Caco-2 (cell line): ENCODE data around the gene UBE2D1. TPM values are rescaled to one million over a fixed set of nuclear protein-coding genes. Genes with fewer than 3 reads are reported as not detected.
A peak's percentile ranks its signal among the peaks of the same experiment; 100 is the strongest.

ENCODE experiments used
- BruUV-seq: library from RNA; stranded (reverse); fragments of 400-500 nt; replicated peaks from 2 replicates; lab custom pipeline; 2021; lab: Mats Ljungman, UMichigan
- CTCF ChIA-PET: fragments of 300-600 bp; sonication (Branson Sonifier 250); formaldehyde crosslinking; loops from one replicate; lab custom pipeline; 2022; ENCODE audit warnings: antibody characterized with exemption; lab: Charles Lee
- POLR2A ChIA-PET: fragments of 300-600 bp; sonication (Branson Sonifier 250); formaldehyde crosslinking; loops from one replicate; lab custom pipeline; 2022; ENCODE audit warnings: antibody characterized with exemption; lab: Charles Lee
- DNase-seq, 2 experiments: peaks; one replicate each; pipeline versions ENCODE4 v3.0.0 to v3.0.0-alpha.2; 2020 to 2022
- H3K27me3 ChIP-seq: replicated peaks from 2 replicates; pipeline ENCODE4 v1.6.0; 2011; ENCODE audit warnings: low read length; ENCODE audit not compliant: control insufficient read depth, insufficient read depth
- H3K36me3 ChIP-seq: 2 replicates; pipeline ENCODE4 v1.5.1; 2011; ENCODE audit warnings: low read length; ENCODE audit not compliant: control insufficient read depth, insufficient read depth
- H3K4me1 ChIP-seq: fragments of 250-450 bp; sonication (Bioruptor Pico); 2 replicates; pipeline ENCODE4 v1.5.1; 2020; ENCODE audit warnings: mild to moderate bottlenecking
- H3K4me3 ChIP-seq: 2 replicates; pipeline ENCODE4 v1.5.1; 2011; ENCODE audit warnings: low read depth, mild to moderate bottlenecking, control low read depth, low read length
- H3K9me3 ChIP-seq: fragments of 250-450 bp; sonication (Bioruptor Pico); 2 replicates; pipeline ENCODE4 v1.5.1; 2020; ENCODE audit warnings: mild to moderate bottlenecking, moderate library complexity
- H3K27ac Mint-ChIP-seq: one replicate; pipeline ENCODE4 v1.8.0; 2022; ENCODE audit warnings: mixed read lengths; ENCODE audit not compliant: unreplicated experiment
- H3K27me3 Mint-ChIP-seq: one replicate; pipeline ENCODE4 v1.8.0; 2022; ENCODE audit warnings: mixed read lengths; ENCODE audit not compliant: insufficient read depth, unreplicated experiment
- H3K36me3 Mint-ChIP-seq: one replicate; pipeline ENCODE4 v1.8.0; 2022; ENCODE audit warnings: mild to moderate bottlenecking, mixed read lengths; ENCODE audit not compliant: insufficient read depth, unreplicated experiment
- H3K4me1 Mint-ChIP-seq: one replicate; pipeline ENCODE4 v1.8.0; 2022; ENCODE audit warnings: low read depth, mixed read lengths; ENCODE audit not compliant: unreplicated experiment
- H3K4me3 Mint-ChIP-seq: one replicate; pipeline ENCODE4 v1.8.0; 2022; ENCODE audit warnings: mild to moderate bottlenecking, moderate library complexity, mixed read lengths; ENCODE audit not compliant: unreplicated experiment
- H3K9me3 Mint-ChIP-seq: one replicate; pipeline ENCODE4 v1.8.0; 2022; ENCODE audit warnings: mixed read lengths; ENCODE audit not compliant: unreplicated experiment
- CTCF ChIP-seq, 2 experiments: fragments of 200-600 bp in 1 of 2; IDR thresholded peaks; 1 replicate in 1 of 2; 2 replicates in 1 of 2; pipeline versions ENCODE4 v1.5.1 to v1.8.0; 2011 to 2022; ENCODE audit warnings: antibody characterized with exemption in 1 of 2, control low read depth in 1 of 2, inconsistent platforms in 1 of 2, low read depth in 1 of 2, low read length in 1 of 2, mild to moderate bottlenecking in 1 of 2, moderate library complexity in 1 of 2; ENCODE audit not compliant: insufficient read depth in 1 of 2, severe bottlenecking in 1 of 2, unreplicated experiment in 1 of 2
- intact Hi-C: fragments of 100-400 bp; cut with micrococcal nuclease; formaldehyde crosslinking; loops from one replicate; pipeline ENCODE4 v1.10.0; 2022; ENCODE audit not compliant: unreplicated experiment
- total RNA-seq: library from RNA; stranded (reverse); gene quantifications from 2 replicates; pipeline ENCODE4 v1.2.3, GENCODE V29; 2022

Gene UBE2D1
- total RNA-seq, 1 experiment from 2014 or later: 39.7 TPM

GRCh38 chr10:58384999-58385783 is 50.4 kb downstream of the UBE2D1 start, which contains the start of gene TFAM:
TSS of gene TFAM (plus strand) at chr10:58385410. CDS start at chr10:58385548, 138 bp downstream.
- intact Hi-C loops: loop anchor here (1.0 kb wide), 6 partner anchors 51 to 208 kb away; partner anchors contain the start of gene CISD1

GRCh38 chr10:58385784-58386112 is 50.9 kb downstream of the UBE2D1 start:
- H3K9me3 Mint-ChIP-seq: no peaks in the 10 kb centered on the region
- TF ChIP-seq CTCF (IDR thresholded peaks at IDR 0.05; ENCODE audit: insufficient read depth in 1 of 2, low read depth in 1 of 2, low read length in 1 of 2, severe bottlenecking in 1 of 2, unreplicated experiment in 1 of 2): no peak
- peak; percentile 74 to 75 for DNase-seq

More at GRCh38 chr10:58384999-58385783, 50.4 kb downstream of the UBE2D1 start, which contains the start of gene TFAM:
- CTCF ChIA-PET: interaction anchor here (0.6 to 2.5 kb wide), 14 partner anchors 8 to 303 kb away, joined by 3 to 24 read pairs (median 4); partner anchors contain the start of genes BICC1, CISD1 and IPMK
- Mint-ChIP-seq H3K27me3 (no peaks in the 10 kb centered on the region), H3K9me3 (no peaks in the 10 kb centered on the region), H3K4me1 (peaks cover 9% of the 10 kb centered on the region), H3K27ac (peak within 1 kb of the TSS; percentile 80), H3K36me3 (peaks cover 47% of the 10 kb centered on the region), H3K4me3 (peak within 1 kb of the TSS; percentile 87)
- POLR2A ChIA-PET: interaction anchor here (0.6 to 1.0 kb wide), 4 partner anchors 27 to 116 kb away, joined by 3 to 5 read pairs (median 4); partner anchors contain the start of gene CISD1
- H3K4me3 ChIP-seq: peak within 1 kb of the TSS; percentile 83
- peak; percentile 99 to 100 for DNase-seq
- BruUV-seq: no TSS peak
- no peaks in the 10 kb centered on the region; the same call in 1 of the 2 replicates for H3K4me1 ChIP-seq
- H3K9me3 ChIP-seq: no peaks in the 10 kb centered on the region
- H3K36me3 ChIP-seq: peaks cover 9% of the 10 kb centered on the region; the same call in 1 of the 2 replicates
- H3K27me3 ChIP-seq: no peaks in the 10 kb centered on the region
- TF ChIP-seq CTCF (IDR thresholded peaks at IDR 0.05; ENCODE audit: insufficient read depth in 1 of 2, low read depth in 1 of 2, low read length in 1 of 2, severe bottlenecking in 1 of 2, unreplicated experiment in 1 of 2): peak; percentile 71 to 98

GRCh38 chr10:58389024-58389423 is 54.2 kb downstream of the UBE2D1 start:
- H3K36me3 ChIP-seq: peaks cover 10% of the 10 kb centered on the region; the same call in 1 of the 2 replicates
- POLR2A ChIA-PET: no interaction called here
- TF ChIP-seq CTCF (IDR thresholded peaks at IDR 0.05; ENCODE audit: insufficient read depth in 1 of 2, low read depth in 1 of 2, low read length in 1 of 2, severe bottlenecking in 1 of 2, unreplicated experiment in 1 of 2): no peak

More at GRCh38 chr10:58385784-58386112, 50.9 kb downstream of the UBE2D1 start:
- no peaks in the 10 kb centered on the region for H3K27me3 ChIP-seq
- Mint-ChIP-seq H3K36me3 (peaks cover 53% of the 10 kb centered on the region), H3K4me3 (peak overlapping the region; percentile 87), H3K27ac (peak overlapping the region; percentile 80), H3K27me3 (no peaks in the 10 kb centered on the region), H3K4me1 (peaks cover 9% of the 10 kb centered on the region)
- H3K4me3 ChIP-seq: peak overlapping the region; percentile 83
- ChIA-PET CTCF (interaction anchor here (0.6 to 2.5 kb wide), 8 partner anchors 7 to 213 kb away, joined by 3 to 24 read pairs (median 4); no protein-coding TSS in a partner anchor), POLR2A (interaction anchor here (0.6 to 1.0 kb wide), 3 partner anchors 27 to 80 kb away, joined by 3 to 5 read pairs (median 4); no protein-coding TSS in a partner anchor)
- no peaks in the 10 kb centered on the region for H3K9me3 ChIP-seq
- TSS peak; percentile 43 for BruUV-seq
- H3K36me3 ChIP-seq: peaks cover 9% of the 10 kb centered on the region; the same call in 1 of the 2 replicates
- H3K4me1 ChIP-seq: no peaks in the 10 kb centered on the region; the same call in 1 of the 2 replicates
- intact Hi-C loops: loop anchor here (1.0 kb wide), 6 partner anchors 51 to 208 kb away; partner anchors contain the start of gene CISD1

More at GRCh38 chr10:58389024-58389423, 54.2 kb downstream of the UBE2D1 start:
- H3K4me3 ChIP-seq: no peak overlapping the region
- H3K27ac Mint-ChIP-seq: no peak overlapping the region
- H3K36me3 Mint-ChIP-seq: peaks cover 80% of the 10 kb centered on the region
- no peaks in the 10 kb centered on the region for H3K9me3 ChIP-seq
- H3K4me1 ChIP-seq: no peaks in the 10 kb centered on the region; the same call in 1 of the 2 replicates
- BruUV-seq: no TSS peak
- no peaks in the 10 kb centered on the region for H3K27me3 Mint-ChIP-seq
- H3K9me3 Mint-ChIP-seq: no peaks in the 10 kb centered on the region
- no peak for DNase-seq
- peaks cover 9% of the 10 kb centered on the region for H3K4me1 Mint-ChIP-seq
- CTCF ChIA-PET: no interaction called here
- H3K27me3 ChIP-seq: no peaks in the 10 kb centered on the region
- intact Hi-C loops: no loop called here
- no peak overlapping the region for H3K4me3 Mint-ChIP-seq
